ENCODE results near the gene BMPR1A.

- TF ChIP-seq, protein P1, sequence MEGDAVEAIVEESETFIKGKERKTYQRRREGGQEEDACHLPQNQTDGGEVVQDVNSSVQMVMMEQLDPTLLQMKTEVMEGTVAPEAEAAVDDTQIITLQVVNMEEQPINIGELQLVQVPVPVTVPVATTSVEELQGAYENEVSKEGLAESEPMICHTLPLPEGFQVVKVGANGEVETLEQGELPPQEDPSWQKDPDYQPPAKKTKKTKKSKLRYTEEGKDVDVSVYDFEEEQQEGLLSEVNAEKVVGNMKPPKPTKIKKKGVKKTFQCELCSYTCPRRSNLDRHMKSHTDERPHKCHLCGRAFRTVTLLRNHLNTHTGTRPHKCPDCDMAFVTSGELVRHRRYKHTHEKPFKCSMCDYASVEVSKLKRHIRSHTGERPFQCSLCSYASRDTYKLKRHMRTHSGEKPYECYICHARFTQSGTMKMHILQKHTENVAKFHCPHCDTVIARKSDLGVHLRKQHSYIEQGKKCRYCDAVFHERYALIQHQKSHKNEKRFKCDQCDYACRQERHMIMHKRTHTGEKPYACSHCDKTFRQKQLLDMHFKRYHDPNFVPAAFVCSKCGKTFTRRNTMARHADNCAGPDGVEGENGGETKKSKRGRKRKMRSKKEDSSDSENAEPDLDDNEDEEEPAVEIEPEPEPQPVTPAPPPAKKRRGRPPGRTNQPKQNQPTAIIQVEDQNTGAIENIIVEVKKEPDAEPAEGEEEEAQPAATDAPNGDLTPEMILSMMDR (conservative IDR thresholded peaks at IDR 0.05; ENCODE audit: low read length), result no peak
- no peak for TF ChIP-seq EZH2phosphoT487 (IDR thresholded peaks at IDR 0.05; ENCODE audit: borderline replicate concordance, low read depth, low read length)
Measured at GRCh38 chr10:86779220-86780017, 23.0 kb downstream of the BMPR1A start.

Measured in OCI-LY7 (cell line).